ENCODE data around the gene DRICH1. TPM values are rescaled to one million over a fixed set of nuclear protein-coding genes. Genes with fewer than 3 reads are reported as not detected.
"Not testable (repeated sequence)": the region's sequence is repeated elsewhere in the genome, so short reads cannot be mapped to it uniquely, and the experiment has no call there.

The DRICH1 gene
- total RNA-seq, 1 donor from 2014 or later = 0.17 TPM

- no peak for DNase-seq
Observed at GRCh38 chr22:23565915-23566704, 66.0 kb downstream of the DRICH1 start.

DNA sequence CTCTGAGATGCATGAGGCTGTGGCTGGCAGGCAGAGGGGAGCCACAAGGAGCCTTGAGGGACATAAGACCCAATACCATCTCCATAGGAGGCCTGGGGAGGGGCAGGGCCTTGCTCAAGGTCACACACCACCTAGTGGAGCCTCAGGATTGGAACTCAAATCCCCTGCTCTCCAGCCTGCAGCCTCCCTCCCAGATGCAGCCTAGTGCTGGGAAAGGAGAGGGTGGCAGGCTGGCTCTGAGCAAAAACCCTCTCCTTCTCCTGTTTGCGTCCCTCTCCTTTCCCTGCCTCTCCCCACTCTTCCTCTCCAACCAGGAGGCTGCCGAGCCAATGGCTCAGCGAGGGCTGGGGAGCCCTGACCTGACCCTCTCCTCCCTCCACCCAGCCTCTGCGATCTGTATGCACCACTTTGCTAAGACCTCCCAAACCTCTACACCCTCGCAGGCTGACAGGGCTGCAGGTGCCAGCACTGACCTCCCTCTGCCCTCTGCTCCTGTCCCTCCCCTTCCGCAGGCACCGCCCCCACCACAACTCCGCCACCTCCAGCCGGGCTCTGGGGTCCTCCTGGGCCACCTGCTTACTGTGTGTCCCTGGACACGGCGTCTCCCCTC is 66.7 kb downstream of the DRICH1 start:
- peak; percentile 25 for DNase-seq

DNA sequence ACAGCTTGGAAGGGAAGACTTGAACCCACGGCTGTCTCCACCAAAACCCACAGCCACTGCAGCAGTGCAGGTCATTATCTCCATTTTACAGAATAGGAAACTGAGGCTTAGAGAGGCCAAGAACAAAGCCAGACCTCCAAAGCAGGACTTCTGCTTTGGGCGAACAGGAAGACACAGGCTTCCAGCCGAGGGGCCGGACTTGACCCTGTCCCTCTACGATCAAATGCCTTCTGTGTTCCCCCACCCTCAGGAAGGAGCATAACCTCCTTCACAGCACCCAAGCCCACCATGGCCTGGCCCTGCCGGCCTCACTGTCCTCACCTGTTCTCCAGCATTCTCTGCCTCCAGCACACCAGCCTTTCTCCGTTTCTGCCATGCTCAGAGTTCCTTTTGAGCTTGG is 67.8 kb downstream of the DRICH1 start:
- no peak for DNase-seq

DNA sequence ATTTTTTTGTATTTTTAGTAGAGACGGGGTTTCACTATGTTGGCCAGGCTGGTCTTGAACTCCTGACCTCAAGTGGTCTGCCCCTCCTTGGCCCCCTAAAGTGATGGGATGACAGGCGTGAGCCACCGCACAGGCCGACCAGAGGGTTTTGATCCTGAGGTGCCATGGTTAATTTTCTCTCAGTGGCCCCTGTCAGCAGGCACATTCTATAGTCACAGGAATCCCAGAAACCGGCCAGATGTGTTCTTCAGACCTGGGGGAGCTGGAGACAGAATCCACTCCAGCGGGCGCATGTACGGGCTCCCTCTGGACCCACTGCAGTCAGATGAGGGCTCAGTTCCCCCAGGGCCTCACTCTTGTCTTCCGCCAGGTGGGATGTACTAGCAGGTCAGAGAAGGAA is 69.0 kb downstream of the DRICH1 start:
- DNase-seq = no peak

- DNase-seq = no peak
Observed at GRCh38 chr22:23562186-23562585, 69.9 kb downstream of the DRICH1 start.

DNA sequence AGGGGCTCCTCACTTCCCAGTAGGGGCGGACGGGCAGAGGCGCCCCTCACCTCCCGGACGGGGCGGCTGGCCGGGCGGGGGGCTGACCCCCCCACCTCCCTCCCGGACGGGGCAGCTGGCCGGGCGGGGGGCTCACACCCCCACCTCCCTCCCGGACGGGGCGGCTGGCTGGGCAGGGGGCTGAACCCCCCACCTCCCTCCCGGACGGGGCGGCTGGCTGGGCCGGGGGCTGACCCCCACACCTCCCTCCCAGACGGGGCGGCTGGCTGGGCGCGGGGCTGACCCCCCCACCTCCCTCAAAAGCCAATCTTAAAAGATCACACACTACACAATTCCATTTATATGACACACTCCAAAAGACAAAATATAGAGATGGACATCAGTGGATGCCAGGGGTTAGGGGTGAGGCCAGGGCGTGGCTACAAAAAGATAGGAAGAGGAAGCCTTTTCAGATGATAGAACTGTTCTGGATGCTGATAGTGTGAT is 71.1 kb downstream of the DRICH1 start:
- DNase-seq = not testable (repeated sequence)

- DNase-seq = not testable (repeated sequence)
Observed at GRCh38 chr22:23560215-23560614, 71.9 kb downstream of the DRICH1 start.

Other genes starting within 250 kb of the DRICH1 start
- not detected in 2 replicates for gene IGLL1, start 52.0 kb downstream of the DRICH1 start, total RNA-seq
- not detected in 2 replicates for gene RGL4, start 58.7 kb upstream of the DRICH1 start, total RNA-seq
- 2.2 and 2.3 TPM in 2 replicates for gene ZNF70, start 118.8 kb upstream of the DRICH1 start, total RNA-seq
- gene VPREB3, start 122.1 kb upstream of the DRICH1 start, total RNA-seq = not detected in 2 replicates
- gene C22orf15, start 130.7 kb upstream of the DRICH1 start, total RNA-seq = 0.14 TPM in 1 of 2 replicates, not detected in the other
- gene CHCHD10, start 135.7 kb upstream of the DRICH1 start, total RNA-seq = 2.6 and 9.6 TPM in 2 replicates
- gene MMP11, start 140.5 kb upstream of the DRICH1 start, total RNA-seq = 4.4 and 7.3 TPM in 2 replicates
- 24.5 and 45.8 TPM in 2 replicates for gene SMARCB1, start 154.6 kb upstream of the DRICH1 start, total RNA-seq
- 0.68 and 1.3 TPM in 2 replicates for gene DERL3, start 206.7 kb upstream of the DRICH1 start, total RNA-seq
- 4.7 and 6.0 TPM in 2 replicates for gene SLC2A11, start 225.6 kb upstream of the DRICH1 start, total RNA-seq

Data from dermis blood vessel endothelial cell (primary cell).